Measurements from ENCODE around the gene KCNH2. TPM values are rescaled to one million over a fixed set of nuclear protein-coding genes. Genes with fewer than 3 reads are reported as not detected.

Gene KCNH2
- polyA plus RNA-seq, 1 of the 3 experiments (the other 2 are of a cell fraction) = 2.2 TPM

DNA sequence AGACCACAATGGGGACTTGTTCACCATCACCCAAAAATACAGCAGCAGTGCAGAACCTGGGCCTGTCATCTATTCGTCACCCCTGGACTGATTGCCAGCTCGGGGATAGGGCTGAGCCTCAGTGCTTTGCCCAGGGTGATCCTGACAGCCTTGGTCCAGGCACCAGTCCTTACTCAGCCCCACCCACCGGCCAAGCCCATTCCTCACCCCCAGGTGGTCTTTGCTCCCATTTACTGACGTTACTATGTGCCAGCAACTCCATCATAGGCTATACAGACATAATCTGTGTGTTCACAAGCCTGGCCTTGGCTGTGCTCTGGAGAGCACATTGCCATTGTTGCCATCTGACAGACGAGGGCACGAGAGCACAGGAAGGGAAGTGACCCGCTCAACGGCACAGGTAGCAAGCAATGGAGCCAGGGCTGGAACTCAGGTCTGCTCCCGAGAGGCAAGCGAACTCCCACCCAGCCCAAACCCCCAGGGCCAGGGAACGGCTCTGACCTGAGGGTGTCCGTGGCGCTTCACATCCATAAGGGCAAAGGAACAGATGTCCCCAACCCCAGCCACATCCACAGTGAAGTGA is 39.3 kb upstream of the KCNH2 start:
- peak overlapping the region; percentile 28 to 34; a peak in 3 of 4 replicates for H3K4me3 ChIP-seq (ENCODE audit: low read depth in 2 of 2, low read length in 1 of 2)
- no peaks in the 10 kb centered on the region for H3K9me2 ChIP-seq
- H3K4me1 ChIP-seq (ENCODE audit: control insufficient read depth in 1 of 2, insufficient read depth in 2 of 2, low read depth in 1 of 2, low read length in 1 of 2) = peaks cover 0 to 31% of the 10 kb centered on the region in 2 experiments; a peak in 1 of 4 replicates
- peak overlapping the region in 1 of 2 experiments; percentile 18; a peak in 2 of 4 replicates for H3K27ac ChIP-seq (ENCODE audit: low read depth in 2 of 2, low read length in 1 of 2)
- no peak overlapping the region for H2AFZ ChIP-seq (ENCODE audit: low read depth)
- WGBS (ENCODE audit: low lambda C conversion rate) = 62% methylated on average over 13 of the region's 13 CpGs
- TF ChIP-seq SIN3A (IDR thresholded peaks at IDR 0.05; ENCODE audit: borderline replicate concordance, low read depth, low read length) = no peak
- TF ChIP-seq JUND (IDR thresholded peaks at IDR 0.05) = no peak
- no peak for TF ChIP-seq RCOR1 (IDR thresholded peaks at IDR 0.05; ENCODE audit: low read length)
- no peak for TF ChIP-seq YY1 (IDR thresholded peaks at IDR 0.05; ENCODE audit: low read depth)
- no peak for TF ChIP-seq FOXJ3 (CRISPR knock-in tag; IDR thresholded peaks at IDR 0.05)
- TF ChIP-seq GATA2 (CRISPR knock-in tag; IDR thresholded peaks at IDR 0.05) = no peak; the same call in 1 of the 2 replicates
- no peak for TF ChIP-seq RXRA (IDR thresholded peaks at IDR 0.05; ENCODE audit: borderline replicate concordance, low read depth)
- no peak for TF ChIP-seq GABPA (IDR thresholded peaks at IDR 0.05; ENCODE audit: low read depth)
- TF ChIP-seq TAF1 (IDR thresholded peaks at IDR 0.05; ENCODE audit: borderline replicate concordance, low read depth, low read length) = no peak
- TF ChIP-seq, protein P1, sequence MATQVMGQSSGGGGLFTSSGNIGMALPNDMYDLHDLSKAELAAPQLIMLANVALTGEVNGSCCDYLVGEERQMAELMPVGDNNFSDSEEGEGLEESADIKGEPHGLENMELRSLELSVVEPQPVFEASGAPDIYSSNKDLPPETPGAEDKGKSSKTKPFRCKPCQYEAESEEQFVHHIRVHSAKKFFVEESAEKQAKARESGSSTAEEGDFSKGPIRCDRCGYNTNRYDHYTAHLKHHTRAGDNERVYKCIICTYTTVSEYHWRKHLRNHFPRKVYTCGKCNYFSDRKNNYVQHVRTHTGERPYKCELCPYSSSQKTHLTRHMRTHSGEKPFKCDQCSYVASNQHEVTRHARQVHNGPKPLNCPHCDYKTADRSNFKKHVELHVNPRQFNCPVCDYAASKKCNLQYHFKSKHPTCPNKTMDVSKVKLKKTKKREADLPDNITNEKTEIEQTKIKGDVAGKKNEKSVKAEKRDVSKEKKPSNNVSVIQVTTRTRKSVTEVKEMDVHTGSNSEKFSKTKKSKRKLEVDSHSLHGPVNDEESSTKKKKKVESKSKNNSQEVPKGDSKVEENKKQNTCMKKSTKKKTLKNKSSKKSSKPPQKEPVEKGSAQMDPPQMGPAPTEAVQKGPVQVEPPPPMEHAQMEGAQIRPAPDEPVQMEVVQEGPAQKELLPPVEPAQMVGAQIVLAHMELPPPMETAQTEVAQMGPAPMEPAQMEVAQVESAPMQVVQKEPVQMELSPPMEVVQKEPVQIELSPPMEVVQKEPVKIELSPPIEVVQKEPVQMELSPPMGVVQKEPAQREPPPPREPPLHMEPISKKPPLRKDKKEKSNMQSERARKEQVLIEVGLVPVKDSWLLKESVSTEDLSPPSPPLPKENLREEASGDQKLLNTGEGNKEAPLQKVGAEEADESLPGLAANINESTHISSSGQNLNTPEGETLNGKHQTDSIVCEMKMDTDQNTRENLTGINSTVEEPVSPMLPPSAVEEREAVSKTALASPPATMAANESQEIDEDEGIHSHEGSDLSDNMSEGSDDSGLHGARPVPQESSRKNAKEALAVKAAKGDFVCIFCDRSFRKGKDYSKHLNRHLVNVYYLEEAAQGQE (IDR thresholded peaks at IDR 0.05; ENCODE audit: low read depth, low read length) = no peak
- TF ChIP-seq POLR2AphosphoS5 (IDR thresholded peaks at IDR 0.05; ENCODE audit: low read depth, low read length) = no peak
- no peak for TF ChIP-seq MXI1 (IDR thresholded peaks at IDR 0.05; ENCODE audit: low read depth, low read length)
- TF ChIP-seq EZH2phosphoT487 (IDR thresholded peaks at IDR 0.05; ENCODE audit: borderline replicate concordance, low read depth) = no peak
- no peak for TF ChIP-seq FOXM1 (IDR thresholded peaks at IDR 0.05; ENCODE audit: low read depth)
- TF ChIP-seq SMC3 (IDR thresholded peaks at IDR 0.05; ENCODE audit: low read depth, low read length) = no peak
- no peak for TF ChIP-seq USF2 (IDR thresholded peaks at IDR 0.05; ENCODE audit: borderline replicate concordance, low read depth, low read length)
- TF ChIP-seq CTCF (IDR thresholded peaks at IDR 0.05) = no peak
- no peak for TF ChIP-seq CHD2 (IDR thresholded peaks at IDR 0.05; ENCODE audit: low read length, partially characterized antibody)
- TF ChIP-seq FOSL2 (IDR thresholded peaks at IDR 0.05; ENCODE audit: borderline replicate concordance, low read depth) = no peak
- no peak for TF ChIP-seq ELF1 (IDR thresholded peaks at IDR 0.05)
- H3K27me3 ChIP-seq (ENCODE audit: insufficient read depth) = peaks cover 15% of the 10 kb centered on the region; the same call in 1 of the 2 replicates
- peak overlapping the region; percentile 70; the same call in 1 of the 2 replicates for H3K4me2 ChIP-seq
- H4K20me1 ChIP-seq (ENCODE audit: insufficient read depth) = no peaks in the 10 kb centered on the region
- no peaks in the 10 kb centered on the region for H3K9me3 ChIP-seq
- no peaks in the 10 kb centered on the region for H3F3A ChIP-seq (replicated peaks; ENCODE audit: insufficient read depth)
- H3K36me3 ChIP-seq (replicated peaks in 1 of 2; ENCODE audit: control insufficient read depth in 1 of 2, insufficient read depth in 2 of 2, low read length in 1 of 2) = no peaks in the 10 kb centered on the region
- DNase-seq = no peak
- H3K79me2 ChIP-seq (ENCODE audit: insufficient read depth) = no peaks in the 10 kb centered on the region
- H3K9ac ChIP-seq = no peak overlapping the region
- ChIA-PET CTCF (interaction anchor here (0.6 to 8.3 kb wide), 59 partner anchors 11 to 654 kb away, joined by 3 to 107 read pairs (median 5); partner anchors contain the start of genes ABCB8, AGAP3, CDK5 and FASTK), POLR2A (interaction anchor here (0.7 to 1.3 kb wide), 4 partner anchors 8 to 119 kb away, joined by 3 read pairs; partner anchors contain the start of gene ABCB8)
